Fibroblast of lung (primary cell): Measurements from ENCODE around the gene RTN4RL2.

Source experiments
- CTCF ChIP-seq, 2 donors: IDR thresholded peaks in 1 of 2; conservative IDR thresholded peaks in 1 of 2; 1 replicate in 1 of 2; 2 replicates in 1 of 2; pipeline ENCODE4 v1.5.1; 2011 to 2012; ENCODE audit warnings: low read length in 2 of 2, control low read depth in 1 of 2, inconsistent platforms in 1 of 2, low read depth in 1 of 2, mild to moderate bottlenecking in 1 of 2
- EZH2 ChIP-seq: IDR thresholded peaks from 2 replicates; pipeline ENCODE4 v1.5.1; 2012; ENCODE audit warnings: low read length, control low read depth, mild to moderate bottlenecking; ENCODE audit errors: missing control alignments

GRCh38 chr11:57473285-57473841 lies 13.0 kb downstream of the RTN4RL2 start:
- TF ChIP-seq CTCF (conservative IDR thresholded peaks at IDR 0.05 in 1 of 2, IDR thresholded peaks at IDR 0.05 in 1 of 2; ENCODE audit: low read depth in 1 of 2, low read length in 2 of 2) (no peak), EZH2 (no peak)
